ENCODE measurements around the gene TCF7L1. TPM values are rescaled to one million over a fixed set of nuclear protein-coding genes. Genes with fewer than 3 reads are reported as not detected.

TCF7L1 gene
- total and polyA plus RNA-seq, 12 donors: 4.5 to 10.9 (median 6.3) TPM

- TF ChIP-seq, protein P1, sequence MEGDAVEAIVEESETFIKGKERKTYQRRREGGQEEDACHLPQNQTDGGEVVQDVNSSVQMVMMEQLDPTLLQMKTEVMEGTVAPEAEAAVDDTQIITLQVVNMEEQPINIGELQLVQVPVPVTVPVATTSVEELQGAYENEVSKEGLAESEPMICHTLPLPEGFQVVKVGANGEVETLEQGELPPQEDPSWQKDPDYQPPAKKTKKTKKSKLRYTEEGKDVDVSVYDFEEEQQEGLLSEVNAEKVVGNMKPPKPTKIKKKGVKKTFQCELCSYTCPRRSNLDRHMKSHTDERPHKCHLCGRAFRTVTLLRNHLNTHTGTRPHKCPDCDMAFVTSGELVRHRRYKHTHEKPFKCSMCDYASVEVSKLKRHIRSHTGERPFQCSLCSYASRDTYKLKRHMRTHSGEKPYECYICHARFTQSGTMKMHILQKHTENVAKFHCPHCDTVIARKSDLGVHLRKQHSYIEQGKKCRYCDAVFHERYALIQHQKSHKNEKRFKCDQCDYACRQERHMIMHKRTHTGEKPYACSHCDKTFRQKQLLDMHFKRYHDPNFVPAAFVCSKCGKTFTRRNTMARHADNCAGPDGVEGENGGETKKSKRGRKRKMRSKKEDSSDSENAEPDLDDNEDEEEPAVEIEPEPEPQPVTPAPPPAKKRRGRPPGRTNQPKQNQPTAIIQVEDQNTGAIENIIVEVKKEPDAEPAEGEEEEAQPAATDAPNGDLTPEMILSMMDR (IDR thresholded peaks at IDR 0.05): peak in 1 of 9 donors; percentile 24
- Histone ChIP-seq H3K36me3 (peaks cover 0 to 11% (median 0%) of the 10 kb centered on the region in 9 donors), H3K27ac (no peak overlapping the region), H3K4me1 (peaks cover 5 to 66% (median 39%) of the 10 kb centered on the region in 9 donors), H3K4me3 (no peak overlapping the region), H3K9me3 (no peaks in the 10 kb centered on the region), H3K27me3 (no peaks in the 10 kb centered on the region)
- intact Hi-C loops (cut with DNase I): no loop called here
- DNase-seq (no peak), ATAC-seq (no peak)
- 89 to 91% methylated on average over 8 of the region's 8 CpGs for WGBS, 2 donors
Measured at GRCh38 chr2:85164145-85164569, 31.0 kb downstream of the TCF7L1 start.

- intact Hi-C loops (cut with DNase I): no loop called here
- Histone ChIP-seq H3K27me3 (no peaks in the 10 kb centered on the region), H3K4me3 (no peak overlapping the region), H3K9me3 (no peaks in the 10 kb centered on the region), H3K36me3 (peaks cover 0 to 11% (median 0%) of the 10 kb centered on the region in 9 donors), H3K4me1 (peaks cover 5 to 60% (median 34%) of the 10 kb centered on the region in 9 donors), H3K27ac (no peak overlapping the region)
- DNase-seq (no peak), ATAC-seq (no peak)
- 76 to 82% methylated on average over 9 of the region's 9 CpGs for WGBS, 2 donors
- TF ChIP-seq, protein P1 (IDR thresholded peaks at IDR 0.05): no peak
Measured at GRCh38 chr2:85165088-85165690, 32.0 kb downstream of the TCF7L1 start.

GRCh38 chr2:85166021-85166420 lies 32.8 kb downstream of the TCF7L1 start:
- 89 to 91% methylated on average over 1 of the region's 1 CpG for WGBS, 2 donors
- TF ChIP-seq, protein P1 (IDR thresholded peaks at IDR 0.05): no peak

DNA sequence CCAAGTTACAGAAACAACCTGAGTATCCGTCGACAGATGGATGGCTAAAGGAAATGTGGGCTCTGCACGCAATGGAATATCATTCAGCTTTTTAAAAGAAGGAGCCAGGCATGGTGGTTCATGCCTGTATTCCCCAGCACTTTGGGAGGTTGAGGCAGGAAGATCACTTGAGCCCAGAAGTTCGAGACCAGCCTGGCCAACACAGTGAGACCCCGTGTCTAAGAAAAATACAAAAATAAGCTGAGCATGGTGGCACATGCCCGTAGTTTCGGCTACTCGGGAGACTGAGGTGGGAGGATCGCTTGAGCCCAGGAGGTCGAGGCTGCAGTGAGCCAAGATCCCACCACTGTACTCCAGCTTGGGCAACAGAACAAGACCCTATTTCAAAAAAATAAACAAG lies 34.3 kb downstream of the TCF7L1 start:
- TF ChIP-seq, protein P1 (IDR thresholded peaks at IDR 0.05): no peak
- intact Hi-C loops (cut with DNase I): no loop called here
- no peaks in the 10 kb centered on the region for H3K27me3 ChIP-seq
- ATAC-seq (no peak), DNase-seq (no peak)
- peaks cover 5 to 45% (median 17%) of the 10 kb centered on the region in 9 donors for H3K4me1 ChIP-seq
- H3K36me3 ChIP-seq: peaks cover 0 to 11% (median 0%) of the 10 kb centered on the region in 9 donors
- 96 to 97% methylated on average over 10 of the region's 10 CpGs for WGBS, 2 donors
- H3K4me3 ChIP-seq: no peak overlapping the region
- peaks cover 0 to 8% (median 0%) of the 10 kb centered on the region in 11 donors for H3K9me3 ChIP-seq
- H3K27ac ChIP-seq: no peak overlapping the region

More at GRCh38 chr2:85166021-85166420, 32.8 kb downstream of the TCF7L1 start:
- H3K9me3 ChIP-seq: peaks cover 0 to 5% (median 0%) of the 10 kb centered on the region in 11 donors
- DNase-seq: no peak
- intact Hi-C loops (cut with DNase I): no loop called here
- peaks cover 5 to 57% (median 32%) of the 10 kb centered on the region in 9 donors for H3K4me1 ChIP-seq
- no peak overlapping the region for H3K4me3 ChIP-seq
- no peak overlapping the region for H3K27ac ChIP-seq
- peaks cover 0 to 11% (median 0%) of the 10 kb centered on the region in 9 donors for H3K36me3 ChIP-seq
- no peak for ATAC-seq
- no peaks in the 10 kb centered on the region for H3K27me3 ChIP-seq
